GM21717 (cell line): ENCODE measurements around the gene RAB6B.

Experiments
- ATAC-seq: cut with Tn5 transposase; IDR thresholded peaks from one replicate; pipeline ENCODE4 v1.9.1; 2021; ENCODE audit warnings: mild to moderate bottlenecking, moderate library complexity; ENCODE audit not compliant: unreplicated experiment

RAB6B gene

DNA sequence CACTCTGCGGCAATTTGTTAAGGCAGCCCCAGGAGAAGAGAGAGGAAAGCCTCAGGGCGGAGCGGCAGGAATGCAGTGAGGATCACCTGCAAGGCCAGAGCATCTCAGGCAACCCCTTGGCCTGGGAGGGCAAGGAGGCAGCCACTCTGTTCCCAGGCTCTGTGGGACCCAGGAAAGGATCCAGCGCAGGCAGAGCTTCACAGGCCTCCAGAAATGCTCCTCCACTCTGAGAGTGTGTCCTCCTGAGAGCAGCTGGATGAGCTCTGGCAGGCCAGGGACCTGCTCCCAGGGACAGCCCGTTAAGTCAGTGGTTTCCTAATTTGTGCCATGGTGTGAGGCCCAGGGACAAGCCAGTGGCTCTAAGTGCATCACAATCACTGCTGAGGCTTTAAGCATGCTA lies 35.2 kb downstream of the RAB6B start:
- no peak for ATAC-seq

GRCh38 chr3:133859381-133860234 lies 36.1 kb downstream of the RAB6B start:
- ATAC-seq: no peak

DNA sequence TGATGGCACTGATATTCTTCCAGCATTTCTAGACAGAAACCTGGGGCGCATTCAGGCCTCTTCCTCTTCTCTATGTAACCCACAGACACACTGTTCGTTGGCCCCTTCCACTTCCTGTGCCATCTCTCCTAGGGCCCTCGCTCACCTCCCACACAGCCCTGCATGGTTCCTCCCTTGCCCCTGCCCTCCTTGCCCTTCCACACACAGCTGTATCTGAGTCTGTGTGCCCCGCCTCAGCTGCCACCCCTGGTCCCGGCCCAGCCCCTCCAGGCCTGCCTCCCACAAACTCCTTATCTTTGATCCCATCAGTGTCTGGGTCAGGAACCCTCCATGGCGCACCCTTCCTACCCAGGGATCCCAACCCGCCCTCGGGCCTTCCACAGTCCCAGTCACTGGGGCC lies 37.9 kb downstream of the RAB6B start:
- no peak for ATAC-seq

GRCh38 chr3:133856316-133856715 lies 39.4 kb downstream of the RAB6B start:
- no peak for ATAC-seq

GRCh38 chr3:133855772-133856171 lies 39.9 kb downstream of the RAB6B start:
- ATAC-seq: no peak

GRCh38 chr3:133855002-133855370 lies 40.7 kb downstream of the RAB6B start:
- ATAC-seq: no peak

GRCh38 chr3:133854264-133855001 lies 41.2 kb downstream of the RAB6B start:
- ATAC-seq: no peak

DNA sequence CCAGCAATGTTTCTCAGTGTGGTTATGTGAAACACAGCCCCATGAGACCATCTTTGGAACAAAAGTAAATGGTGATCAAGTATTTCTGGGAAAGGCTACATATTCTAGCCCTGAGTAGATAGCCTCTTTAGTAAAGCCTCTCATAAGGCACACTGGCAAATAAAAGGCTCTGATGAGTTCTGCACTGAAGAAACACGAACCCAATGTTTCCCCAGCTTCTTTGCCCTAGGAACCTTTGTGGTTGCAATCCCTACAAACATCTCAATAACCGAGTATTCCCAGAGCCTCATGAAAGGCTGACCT lies 41.8 kb downstream of the RAB6B start:
- no peak for ATAC-seq

GRCh38 chr3:133853063-133853924 lies 42.4 kb downstream of the RAB6B start:
- ATAC-seq: no peak

- ATAC-seq: no peak
Observed at GRCh38 chr3:133851931-133852330, 43.8 kb downstream of the RAB6B start.

DNA sequence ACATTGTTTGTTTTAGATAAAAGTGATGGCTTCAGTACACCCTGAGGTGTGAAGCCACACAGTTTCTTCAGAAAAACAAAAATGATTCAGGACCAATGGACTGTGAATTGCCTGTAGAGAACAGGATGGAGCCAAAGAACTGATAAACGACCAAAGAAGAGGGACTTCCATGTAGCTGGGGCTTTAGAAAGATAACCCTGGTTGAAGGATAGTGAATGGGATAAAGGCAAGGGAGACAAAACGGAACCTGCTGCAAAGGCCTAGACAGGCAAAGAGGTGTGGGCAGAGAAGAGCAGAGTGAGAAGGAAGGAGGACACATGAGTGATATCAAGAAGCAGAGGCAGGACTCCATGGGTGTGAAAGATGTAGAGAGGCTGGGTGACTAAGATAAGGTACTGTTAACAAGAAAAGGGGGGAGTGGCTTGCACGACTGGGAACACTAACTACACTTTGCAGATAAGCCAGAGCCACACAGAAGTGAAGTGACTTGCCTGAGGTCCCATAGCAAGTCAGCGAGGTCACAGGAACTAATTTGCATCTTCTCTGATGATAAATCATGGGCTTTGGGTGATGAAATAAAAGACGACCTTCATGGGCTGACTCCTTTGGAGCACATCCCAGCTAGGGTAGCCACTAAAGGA lies 44.3 kb downstream of the RAB6B start:
- ATAC-seq: peak; percentile 48

- ATAC-seq: no peak
Observed at GRCh38 chr3:133850034-133850433, 45.6 kb downstream of the RAB6B start.

DNA sequence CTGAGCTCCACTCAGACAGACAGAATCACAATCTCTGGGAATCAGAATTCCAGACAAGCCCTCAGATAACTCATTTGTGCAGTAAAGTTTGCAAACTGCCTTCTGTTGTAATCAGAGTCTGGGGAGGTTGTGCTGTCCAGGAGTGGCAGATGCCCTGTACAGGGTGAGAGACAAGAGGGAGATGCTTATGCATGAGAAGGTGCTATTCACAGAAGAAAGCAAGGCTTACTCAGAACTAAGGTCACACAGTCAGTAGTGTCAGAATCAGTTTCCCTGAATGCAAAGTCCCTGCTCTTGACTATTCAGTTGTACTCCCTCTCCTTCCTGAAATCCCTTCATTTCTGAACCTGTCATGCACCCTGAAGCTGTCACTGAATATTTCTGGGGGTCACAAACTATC lies 46.3 kb downstream of the RAB6B start:
- no peak for ATAC-seq

GRCh38 chr3:133845127-133845526 lies 50.6 kb downstream of the RAB6B start:
- ATAC-seq: no peak

GRCh38 chr3:133843634-133844033 lies 52.0 kb downstream of the RAB6B start:
- no peak for ATAC-seq

- ATAC-seq: no peak
Observed at GRCh38 chr3:133842158-133842557, 53.5 kb downstream of the RAB6B start.

GRCh38 chr3:133841196-133841595 lies 54.5 kb downstream of the RAB6B start:
- ATAC-seq: no peak

GRCh38 chr3:133840767-133841166 lies 54.9 kb downstream of the RAB6B start:
- no peak for ATAC-seq

GRCh38 chr3:133840055-133840737 lies 55.5 kb downstream of the RAB6B start:
- ATAC-seq: no peak
